H1 (cell line): Measurements from ENCODE around the gene CA10. TPM values are rescaled to one million over a fixed set of nuclear protein-coding genes. Genes with fewer than 3 reads are reported as not detected.

Experiments used
- CTCF ChIA-PET: fragments of 300-600 bp; sonication (Branson Sonifier 250); formaldehyde crosslinking; loops from one replicate; lab custom pipeline; 2021; ENCODE audit not compliant: partially characterized antibody; lab: Charles Lee
- POLR2A ChIA-PET: fragments of 300-600 bp; sonication (Branson Sonifier 250); formaldehyde crosslinking; loops from one replicate; lab custom pipeline; 2021; ENCODE audit warnings: inconsistent platforms; ENCODE audit not compliant: partially characterized antibody; lab: Charles Lee
- DNase-seq, 2 experiments: peaks; one replicate each; pipeline versions ENCODE4 v3.0.0 to v3.0.0-alpha.2; 2010 to 2022; ENCODE audit warnings: low spot score in 2 of 2, low read depth in 1 of 2, mixed read lengths in 1 of 2
- FAIRE-seq: peaks from 2 replicates; lab custom pipeline; 2011; peaks lifted over from hg19 to GRCh38; lab: Jason Lieb, UNC
- H2AFZ ChIP-seq: 2 replicates; pipeline ENCODE4 v1.8.1; 2012; ENCODE audit warnings: low read length, inconsistent platforms
- H2AK5ac ChIP-seq: 2 replicates; pipeline ENCODE4 v1.6.1; 2013; ENCODE audit warnings: low read depth, low read length
- H2BK120ac ChIP-seq: replicated peaks from 2 replicates; pipeline ENCODE3; 2013; ENCODE audit warnings: low read depth, low read length, inconsistent platforms
- H2BK12ac ChIP-seq: 2 replicates; pipeline ENCODE4 v1.6.1; 2013; ENCODE audit warnings: low read depth, low read length
- H2BK15ac ChIP-seq: 2 replicates; pipeline ENCODE4 v1.6.1; 2013; ENCODE audit warnings: low read length
- H2BK20ac ChIP-seq: 2 replicates; pipeline ENCODE4 v1.6.1; 2013; ENCODE audit warnings: low read length
- H2BK5ac ChIP-seq: 2 replicates; pipeline ENCODE4 v1.6.1; 2013; ENCODE audit warnings: low read depth, low read length
- H3K14ac ChIP-seq: 2 replicates; pipeline ENCODE4 v1.6.1; 2013; ENCODE audit warnings: inconsistent platforms; ENCODE audit not compliant: insufficient read length
- H3K18ac ChIP-seq: 2 replicates; pipeline ENCODE4 v1.6.1; 2013; ENCODE audit warnings: low read length; ENCODE audit errors: extremely low read depth
- H3K23ac ChIP-seq: 2 replicates; pipeline ENCODE4 v1.6.1; 2013; ENCODE audit warnings: inconsistent platforms; ENCODE audit not compliant: insufficient read length
- H3K23me2 ChIP-seq: 2 replicates; pipeline ENCODE4 v1.6.1; 2013; ENCODE audit warnings: low read depth, low read length
- H3K27ac ChIP-seq: 2 replicates; pipeline ENCODE4 v1.6.1; 2011; ENCODE audit warnings: low read depth, low read length, inconsistent platforms
- H3K27me3 ChIP-seq, 4 experiments: replicated peaks in 1 of 4; 1 replicate in 1 of 4; 2 replicates in 3 of 4; pipeline versions ENCODE4 v1.6.1 to v1.8.1; 2011 to 2013; ENCODE audit warnings: low read length in 3 of 4, mild to moderate bottlenecking in 3 of 4, inconsistent platforms in 2 of 4, mixed read lengths in 2 of 4, moderate library complexity in 1 of 4; ENCODE audit not compliant: control insufficient read depth in 3 of 4, insufficient read depth in 3 of 4; ENCODE audit errors: extremely low read depth in 1 of 4
- H3K36me3 ChIP-seq, 4 experiments: 2 replicates each; pipeline versions ENCODE4 v1.6.1 to v1.8.1; 2011 to 2013; ENCODE audit warnings: mild to moderate bottlenecking in 4 of 4, low read length in 3 of 4, moderate library complexity in 2 of 4, control low read depth in 1 of 4, inconsistent platforms in 1 of 4; ENCODE audit not compliant: insufficient read depth in 4 of 4, control insufficient read depth in 2 of 4
- H3K4ac ChIP-seq: replicated peaks from 2 replicates; pipeline ENCODE3; 2013; ENCODE audit warnings: low read length, low read depth, mixed read lengths, inconsistent platforms; ENCODE audit not compliant: insufficient read length
- H3K4me1 ChIP-seq, 4 experiments: replicated peaks in 1 of 4; 1 replicate in 1 of 4; 2 replicates in 3 of 4; pipeline versions ENCODE4 v1.6.1 to v1.8.1; 2011 to 2013; ENCODE audit warnings: low read length in 3 of 4, inconsistent platforms in 2 of 4, mixed read lengths in 1 of 4; ENCODE audit not compliant: insufficient read depth in 4 of 4, control insufficient read depth in 3 of 4
- H3K4me2 ChIP-seq, 2 experiments: 2 replicates each; pipeline versions ENCODE4 v1.6.1 to v1.8.1; 2011 to 2013; ENCODE audit warnings: low read depth in 2 of 2, low read length in 2 of 2, control low read depth in 1 of 2, inconsistent platforms in 1 of 2, mild to moderate bottlenecking in 1 of 2; ENCODE audit not compliant: insufficient read depth in 1 of 2
- H3K4me3 ChIP-seq, 4 experiments: fragments of 200-600, 300-600 bp in 1 of 4; sonication (generic), shearing (Covaris generic), sonication (Bioruptor Twin) in 1 of 4; 2 replicates each; pipeline versions ENCODE4 v1.5.1 to v1.8.1; 2011 to 2016; ENCODE audit warnings: low read length in 4 of 4, low read depth in 3 of 4, control low read depth in 2 of 4, inconsistent platforms in 2 of 4, mild to moderate bottlenecking in 2 of 4, mixed read lengths in 1 of 4, moderate library complexity in 1 of 4; ENCODE audit not compliant: insufficient read depth in 2 of 4; ENCODE audit errors: extremely low read depth in 1 of 4
- H3K56ac ChIP-seq: replicated peaks from 2 replicates; pipeline ENCODE3; 2013; ENCODE audit warnings: low read depth, mild to moderate bottlenecking, mixed read lengths, low read length, inconsistent platforms; ENCODE audit not compliant: insufficient read length
- H3K79me1 ChIP-seq: 2 replicates; pipeline ENCODE4 v1.6.1; 2013; ENCODE audit warnings: low read depth, low read length, control low read depth
- H3K79me2 ChIP-seq, 2 experiments: 2 replicates each; pipeline versions ENCODE4 v1.6.1 to v1.8.1; 2012 to 2013; ENCODE audit warnings: low read length in 2 of 2, mild to moderate bottlenecking in 2 of 2, inconsistent platforms in 1 of 2; ENCODE audit not compliant: insufficient read depth in 2 of 2, control insufficient read depth in 1 of 2
- H3K9ac ChIP-seq, 4 experiments: replicated peaks in 1 of 4; 1 replicate in 1 of 4; 2 replicates in 3 of 4; pipeline versions ENCODE4 v1.6.1 to v1.8.1; 2011 to 2013; ENCODE audit warnings: low read depth in 3 of 4, low read length in 3 of 4, control low read depth in 2 of 4, mild to moderate bottlenecking in 2 of 4, moderate library complexity in 2 of 4, inconsistent platforms in 1 of 4; ENCODE audit errors: extremely low read depth in 1 of 4
- H3K9me3 ChIP-seq, 2 experiments: 2 replicates each; pipeline versions ENCODE4 v1.6.1 to v1.8.1; 2012 to 2013; ENCODE audit warnings: mild to moderate bottlenecking in 2 of 2, moderate library complexity in 2 of 2, control low read depth in 1 of 2, inconsistent platforms in 1 of 2, low read depth in 1 of 2, low read length in 1 of 2, mixed read lengths in 1 of 2; ENCODE audit not compliant: insufficient read depth in 2 of 2
- H4K20me1 ChIP-seq, 2 experiments: replicated peaks in 1 of 2; 2 replicates each; pipeline versions ENCODE3 to v1.8.1; 2011 to 2013; ENCODE audit warnings: inconsistent platforms in 2 of 2, low read length in 2 of 2, mild to moderate bottlenecking in 1 of 2; ENCODE audit not compliant: insufficient read depth in 2 of 2, control insufficient read depth in 1 of 2
- H4K5ac ChIP-seq: 2 replicates; pipeline ENCODE4 v1.6.1; 2013; ENCODE audit warnings: low read length, low read depth, mixed read lengths, inconsistent platforms; ENCODE audit not compliant: insufficient read length
- H4K8ac ChIP-seq: 2 replicates; pipeline ENCODE4 v1.8.0; 2013; ENCODE audit warnings: mild to moderate bottlenecking, moderate library complexity, low read length, inconsistent platforms; ENCODE audit not compliant: insufficient read depth; ENCODE audit errors: extremely low read depth
- H4K91ac ChIP-seq: replicated peaks from 2 replicates; pipeline ENCODE3; 2013; ENCODE audit warnings: low read length, mixed read lengths, inconsistent platforms; ENCODE audit not compliant: insufficient read length
- KDM4A ChIP-seq: IDR thresholded peaks from one replicate; pipeline ENCODE4 v1.7.1; 2012; ENCODE audit warnings: low read depth, mild to moderate bottlenecking, moderate library complexity, low read length, inconsistent platforms; ENCODE audit not compliant: severe bottlenecking
- RXRA ChIP-seq: IDR thresholded peaks from 2 replicates; pipeline ENCODE4 v1.6.1; 2011; ENCODE audit warnings: low read depth, mild to moderate bottlenecking, low read length, moderate library complexity; ENCODE audit not compliant: insufficient read depth
- SP2 ChIP-seq: IDR thresholded peaks from 2 replicates; pipeline ENCODE4 v1.6.1; 2012; ENCODE audit warnings: mild to moderate bottlenecking, low read length, inconsistent platforms
- TAF1 ChIP-seq: IDR thresholded peaks from 2 replicates; pipeline ENCODE4 v1.6.1; 2011; ENCODE audit warnings: mild to moderate bottlenecking, low read depth, low read length
- WGBS, 2 experiments: shearing (Covaris generic) in 1 of 2; methylation state at CpG; one replicate each; pipeline versions ENCODE4 v1.1.6 to v1.1.7; 2013 to 2015; ENCODE audit warnings: low lambda C conversion rate in 2 of 2, mixed read lengths in 2 of 2, inconsistent platforms in 1 of 2, low coverage in 1 of 2, missing lambda C conversion rate in 1 of 2; ENCODE audit not compliant: insufficient replicate concordance in 2 of 2, insufficient coverage in 1 of 2, insufficient read length in 1 of 2; ENCODE audit errors: extremely low coverage in 1 of 2, missing lambda C conversion rate in 1 of 2; 5-methylcytosine and 5-hydroxymethylcytosine counted together
- polyA plus RNA-seq, 7 experiments: library from polyadenylated mRNA; depleted of rRNA in 3 of 7; stranded (reverse) in 5 of 7; unstranded in 2 of 7; fragments of >200 nt in 5 of 7; fragments of 200-250 nt in 2 of 7; gene quantifications; 1 replicate in 5 of 7; 2 replicates in 1 of 7; 4 replicates in 1 of 7; pipeline versions ENCODE4 v1.2.1 to v1.2.3, GENCODE V29; 2011 to 2013; ENCODE audit warnings: missing spikeins in 2 of 7, mixed read lengths in 2 of 7
- total RNA-seq: library from RNA; stranded (reverse); fragmentation: NEBNext Ultra II Directional; extraction: Animal tissue kit (Norgen Biotek cat#: 25700); gene quantifications from 2 replicates; pipeline ENCODE4 v1.2.1, GENCODE V29; 2021

CA10 gene
- total and polyA plus RNA-seq, 2 of the 8 experiments (the other 6 are each of a cell fraction or from before 2014, with no cell fraction given) = 0.60 to 0.63 TPM

- H4K8ac ChIP-seq = no peak overlapping the region
- H3K23me2 ChIP-seq = no peaks in the 10 kb centered on the region
- no peak overlapping the region for H3K9ac ChIP-seq
- DNase-seq (no peak), FAIRE-seq (no peak)
- no peak overlapping the region for H2BK12ac ChIP-seq
- H3K4me1 ChIP-seq = 0 out of 7 replicates have a peak, but pooled peaks cover 0 to 2% (median 0%) of the 10 kb centered on the region in 4 experiments
- no peak overlapping the region for H2BK15ac ChIP-seq
- no peak overlapping the region for H3K18ac ChIP-seq
- no peak overlapping the region for H3K4ac ChIP-seq
- H2BK5ac ChIP-seq = no peak overlapping the region
- no peak overlapping the region for H2BK120ac ChIP-seq
- H4K5ac ChIP-seq = no peak overlapping the region
- no peak overlapping the region for H3K56ac ChIP-seq
- no peak overlapping the region for H2BK20ac ChIP-seq
- H3K14ac ChIP-seq = no peak overlapping the region
- H2AK5ac ChIP-seq = no peak overlapping the region
- no peak overlapping the region for H3K23ac ChIP-seq
- no peak overlapping the region for H3K27ac ChIP-seq
- H3K79me2 ChIP-seq = no peaks in the 10 kb centered on the region
- H4K20me1 ChIP-seq = no peaks in the 10 kb centered on the region
- peaks cover 0 to 2% (median 0%) of the 10 kb centered on the region in 4 experiments; a peak in 1 of 7 replicates for H3K27me3 ChIP-seq
- H3K36me3 ChIP-seq = no peaks in the 10 kb centered on the region
- 89% methylated on average over 4 of the region's 4 CpGs; no CpG with 5 or more reads in 1 of the 2 experiments for WGBS, 2 experiments
- H3K79me1 ChIP-seq = no peaks in the 10 kb centered on the region
- H4K91ac ChIP-seq = no peak overlapping the region
- H2AFZ ChIP-seq = no peak overlapping the region
- H3K4me3 ChIP-seq = no peak overlapping the region
- CTCF ChIA-PET = no interaction called here
- POLR2A ChIA-PET = no interaction called here
- no peak overlapping the region for H3K4me2 ChIP-seq
- no peaks in the 10 kb centered on the region for H3K9me3 ChIP-seq
- no peak for TF ChIP-seq RXRA
- no peak for TF ChIP-seq TAF1
- no peak for TF ChIP-seq SP2
- no peak for TF ChIP-seq KDM4A
These were observed 428.0 kb downstream of the CA10 start for GRCh38 chr17:51730303-51731050.
